ENCODE data around the gene NEURL1B. TPM values are rescaled to one million over a fixed set of nuclear protein-coding genes. Genes with fewer than 3 reads are reported as not detected.

The NEURL1B gene
- total RNA-seq = 3.9 and 5.8 TPM in 2 replicates
- 0.65 and 1.00 TPM in 2 replicates for polyA plus RNA-seq

DNA sequence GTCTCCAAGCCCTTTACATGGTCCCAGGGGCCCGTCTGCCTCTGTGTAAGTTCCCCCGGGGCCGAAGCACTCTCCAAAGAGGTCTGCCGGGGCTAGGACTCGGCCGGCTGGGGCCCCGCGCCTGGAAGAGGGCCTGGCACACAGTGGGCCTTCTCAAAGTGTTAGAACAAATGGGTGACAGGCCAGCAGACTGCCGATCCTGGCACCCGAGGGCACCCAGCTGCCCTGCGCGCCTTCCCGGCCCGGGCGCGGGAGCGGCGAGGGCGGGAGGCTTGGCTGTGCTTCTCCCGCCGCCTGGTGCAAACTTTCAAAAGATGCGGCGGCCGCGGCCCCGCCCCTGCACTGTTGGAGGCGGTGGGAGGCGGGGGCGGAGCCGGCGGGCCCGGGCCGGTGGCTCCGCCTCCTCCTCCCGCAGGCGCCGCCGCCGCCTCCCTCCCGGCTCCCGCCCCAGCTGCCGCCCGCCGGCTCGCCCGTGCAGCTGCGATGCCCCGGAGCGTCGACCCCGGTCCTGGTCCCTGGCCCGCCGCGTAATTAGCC, at the start of gene NEURL1B:
NEURL1B (plus strand) TSS at position 442 of the 537 bp plus-strand sequence. CDS start 144 bp downstream, outside the sequence.
- TF ChIP-seq EZH2 (IDR thresholded peaks at IDR 0.05; ENCODE audit: borderline replicate concordance) (no peak), CTCF (IDR thresholded peaks at IDR 0.05; ENCODE audit: poor library complexity) (peak; percentile 5)
- Histone ChIP-seq H3K36me3 (replicated peaks; ENCODE audit: insufficient read depth, low read depth) (no peaks in the 10 kb centered on the region), H2AFZ (peak within 1 kb of the TSS; percentile 71), H3K27me3 (peaks cover 10% of the 10 kb centered on the region), H4K20me1 (ENCODE audit: insufficient read depth, poor library complexity, severe bottlenecking) (no peaks in the 10 kb centered on the region), H3K4me1 (ENCODE audit: insufficient read depth) (peaks cover 5% of the 10 kb centered on the region), H3K4me3 (peak within 1 kb of the TSS; percentile 88), H3K9me3 (ENCODE audit: low read depth) (no peaks in the 10 kb centered on the region), H3K79me2 (no peaks in the 10 kb centered on the region), H3K4me2 (peak within 1 kb of the TSS; percentile 97), H3K9me2 (replicated peaks; ENCODE audit: insufficient read depth) (no peaks in the 10 kb centered on the region), H3K27ac (no peak within 1 kb of the TSS)
- WGBS (ENCODE audit: low lambda C conversion rate, missing lambda C conversion rate) = under 1% methylated on average over 22 of the region's 54 CpGs
- DNase-seq (ENCODE audit: low spot score) = peak; percentile 91

GRCh38 chr5:172591636-172592035, 49.4 kb upstream of the NEURL1B start:
- H3K27ac ChIP-seq = no peak overlapping the region
- no peak for DNase-seq (ENCODE audit: low spot score)
- H3K9me2 ChIP-seq (replicated peaks; ENCODE audit: insufficient read depth) = no peaks in the 10 kb centered on the region
- no peaks in the 10 kb centered on the region for H3K27me3 ChIP-seq
- H3K4me2 ChIP-seq = no peak overlapping the region
- no peak overlapping the region for H3K4me3 ChIP-seq
- no peaks in the 10 kb centered on the region for H3K36me3 ChIP-seq (replicated peaks; ENCODE audit: insufficient read depth, low read depth)
- no peaks in the 10 kb centered on the region for H4K20me1 ChIP-seq (ENCODE audit: insufficient read depth, poor library complexity, severe bottlenecking)
- no peak for TF ChIP-seq CTCF (IDR thresholded peaks at IDR 0.05; ENCODE audit: poor library complexity)
- no peak for TF ChIP-seq EZH2phosphoT487 (IDR thresholded peaks at IDR 0.05; ENCODE audit: low read depth, severe bottlenecking, unreplicated experiment)
- TF ChIP-seq EZH2 (IDR thresholded peaks at IDR 0.05; ENCODE audit: borderline replicate concordance) = no peak
- no peaks in the 10 kb centered on the region for H3K79me2 ChIP-seq
- 74% methylated on average over 6 of the region's 6 CpGs for WGBS (ENCODE audit: low lambda C conversion rate, missing lambda C conversion rate)
- no peaks in the 10 kb centered on the region for H3K9me3 ChIP-seq (ENCODE audit: low read depth)
- H3K4me1 ChIP-seq (ENCODE audit: insufficient read depth) = no peaks in the 10 kb centered on the region
- no peak overlapping the region for H2AFZ ChIP-seq

DNA sequence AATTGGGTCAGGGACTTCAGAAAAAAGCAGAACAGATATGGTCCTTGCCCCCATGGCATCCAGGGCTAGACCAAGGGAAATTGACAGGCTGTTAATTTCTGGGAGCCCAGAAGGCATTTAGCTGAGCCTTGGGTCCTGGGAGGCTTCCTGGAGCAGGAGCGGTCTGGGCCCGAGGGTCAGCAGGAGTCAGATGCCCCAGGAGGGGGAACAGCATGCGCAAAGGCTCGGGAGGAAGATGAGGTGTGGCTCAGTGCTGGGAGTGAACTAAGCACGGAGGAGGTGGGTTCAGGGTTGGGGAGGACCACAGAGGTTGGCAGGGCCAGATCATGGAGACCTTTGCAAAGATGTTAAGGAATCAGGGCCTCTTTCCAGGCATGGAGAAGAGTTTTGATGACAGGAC, 48.2 kb upstream of the NEURL1B start:
- WGBS (ENCODE audit: low lambda C conversion rate, missing lambda C conversion rate) = 95% methylated on average over 5 of the region's 5 CpGs
- no peaks in the 10 kb centered on the region for H3K4me1 ChIP-seq (ENCODE audit: insufficient read depth)
- TF ChIP-seq CTCF (IDR thresholded peaks at IDR 0.05; ENCODE audit: poor library complexity) = no peak
- TF ChIP-seq EZH2phosphoT487 (IDR thresholded peaks at IDR 0.05; ENCODE audit: low read depth, severe bottlenecking, unreplicated experiment) = no peak
- TF ChIP-seq EZH2 (IDR thresholded peaks at IDR 0.05; ENCODE audit: borderline replicate concordance) = no peak
- H3K27me3 ChIP-seq = no peaks in the 10 kb centered on the region
- H3K79me2 ChIP-seq = no peaks in the 10 kb centered on the region
- H3K4me3 ChIP-seq = no peak overlapping the region
- no peaks in the 10 kb centered on the region for H3K9me3 ChIP-seq (ENCODE audit: low read depth)
- no peak overlapping the region for H2AFZ ChIP-seq
- H3K4me2 ChIP-seq = no peak overlapping the region
- no peaks in the 10 kb centered on the region for H3K36me3 ChIP-seq (replicated peaks; ENCODE audit: insufficient read depth, low read depth)
- H3K9me2 ChIP-seq (replicated peaks; ENCODE audit: insufficient read depth) = no peaks in the 10 kb centered on the region
- H4K20me1 ChIP-seq (ENCODE audit: insufficient read depth, poor library complexity, severe bottlenecking) = no peaks in the 10 kb centered on the region
- DNase-seq (ENCODE audit: low spot score) = no peak
- no peak overlapping the region for H3K27ac ChIP-seq

Data from hepatocyte (in vitro differentiated cells).